Measurements from ENCODE around the gene OMP.

DNA sequence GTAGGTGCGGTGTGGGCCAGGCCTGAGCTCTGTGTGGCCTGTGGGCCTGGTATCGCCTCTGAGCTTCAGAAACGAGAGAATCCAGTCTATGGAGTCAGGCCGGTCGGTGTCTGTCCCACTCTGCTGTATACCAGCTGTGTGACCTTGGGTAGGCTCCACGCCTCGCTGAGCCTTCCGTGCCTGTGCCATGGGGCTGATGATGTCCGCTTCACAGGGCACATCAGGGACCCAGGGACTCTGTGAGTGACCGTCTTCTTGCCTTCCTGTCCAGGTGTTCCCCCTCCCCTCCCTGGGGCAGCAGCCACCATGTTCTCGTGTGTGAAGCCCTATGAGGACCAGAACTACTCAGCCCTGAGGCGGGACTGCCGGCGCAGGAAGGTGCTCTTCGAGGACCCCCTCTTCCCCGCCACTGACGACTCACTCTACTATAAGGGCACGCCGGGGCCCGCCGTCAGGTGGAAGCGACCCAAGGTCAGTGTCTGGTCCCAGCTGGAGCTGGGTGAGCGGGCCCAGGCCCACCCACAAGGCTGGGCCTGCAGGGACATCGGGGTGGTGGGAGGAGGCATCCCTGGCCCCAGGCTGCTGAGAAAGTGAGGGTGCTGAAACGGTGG is 18.0 kb upstream of the OMP start:
- no peak for TF ChIP-seq ZNF701 (tag by site-specific recombination; IDR thresholded peaks at IDR 0.05)
- TF ChIP-seq, protein P1, sequence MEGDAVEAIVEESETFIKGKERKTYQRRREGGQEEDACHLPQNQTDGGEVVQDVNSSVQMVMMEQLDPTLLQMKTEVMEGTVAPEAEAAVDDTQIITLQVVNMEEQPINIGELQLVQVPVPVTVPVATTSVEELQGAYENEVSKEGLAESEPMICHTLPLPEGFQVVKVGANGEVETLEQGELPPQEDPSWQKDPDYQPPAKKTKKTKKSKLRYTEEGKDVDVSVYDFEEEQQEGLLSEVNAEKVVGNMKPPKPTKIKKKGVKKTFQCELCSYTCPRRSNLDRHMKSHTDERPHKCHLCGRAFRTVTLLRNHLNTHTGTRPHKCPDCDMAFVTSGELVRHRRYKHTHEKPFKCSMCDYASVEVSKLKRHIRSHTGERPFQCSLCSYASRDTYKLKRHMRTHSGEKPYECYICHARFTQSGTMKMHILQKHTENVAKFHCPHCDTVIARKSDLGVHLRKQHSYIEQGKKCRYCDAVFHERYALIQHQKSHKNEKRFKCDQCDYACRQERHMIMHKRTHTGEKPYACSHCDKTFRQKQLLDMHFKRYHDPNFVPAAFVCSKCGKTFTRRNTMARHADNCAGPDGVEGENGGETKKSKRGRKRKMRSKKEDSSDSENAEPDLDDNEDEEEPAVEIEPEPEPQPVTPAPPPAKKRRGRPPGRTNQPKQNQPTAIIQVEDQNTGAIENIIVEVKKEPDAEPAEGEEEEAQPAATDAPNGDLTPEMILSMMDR (tag by site-specific recombination; IDR thresholded peaks at IDR 0.05): no peak
- no peak for TF ChIP-seq ZNF660 (tag by site-specific recombination; IDR thresholded peaks at IDR 0.05)
- no peak for TF ChIP-seq ZNF274 (IDR thresholded peaks at IDR 0.05; ENCODE audit: low read length)
- no peak for TF ChIP-seq ZNF274 (tag by site-specific recombination; IDR thresholded peaks at IDR 0.05; ENCODE audit: borderline replicate concordance)
- no peak for TF ChIP-seq IKZF3 (tag by site-specific recombination; IDR thresholded peaks at IDR 0.05)
- TF ChIP-seq, protein P2, sequence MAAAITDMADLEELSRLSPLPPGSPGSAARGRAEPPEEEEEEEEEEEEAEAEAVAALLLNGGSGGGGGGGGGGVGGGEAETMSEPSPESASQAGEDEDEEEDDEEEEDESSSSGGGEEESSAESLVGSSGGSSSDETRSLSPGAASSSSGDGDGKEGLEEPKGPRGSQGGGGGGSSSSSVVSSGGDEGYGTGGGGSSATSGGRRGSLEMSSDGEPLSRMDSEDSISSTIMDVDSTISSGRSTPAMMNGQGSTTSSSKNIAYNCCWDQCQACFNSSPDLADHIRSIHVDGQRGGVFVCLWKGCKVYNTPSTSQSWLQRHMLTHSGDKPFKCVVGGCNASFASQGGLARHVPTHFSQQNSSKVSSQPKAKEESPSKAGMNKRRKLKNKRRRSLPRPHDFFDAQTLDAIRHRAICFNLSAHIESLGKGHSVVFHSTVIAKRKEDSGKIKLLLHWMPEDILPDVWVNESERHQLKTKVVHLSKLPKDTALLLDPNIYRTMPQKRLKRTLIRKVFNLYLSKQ (tag by site-specific recombination; IDR thresholded peaks at IDR 0.05; ENCODE audit: borderline replicate concordance): no peak
- TF ChIP-seq SCRT2 (tag by site-specific recombination; IDR thresholded peaks at IDR 0.05): no peak
- TF ChIP-seq, protein P3, sequence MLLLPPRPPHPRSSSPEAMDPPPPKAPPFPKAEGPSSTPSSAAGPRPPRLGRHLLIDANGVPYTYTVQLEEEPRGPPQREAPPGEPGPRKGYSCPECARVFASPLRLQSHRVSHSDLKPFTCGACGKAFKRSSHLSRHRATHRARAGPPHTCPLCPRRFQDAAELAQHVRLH (tag by site-specific recombination; IDR thresholded peaks at IDR 0.05): no peak
- no peak for TF ChIP-seq TCF7L2 (IDR thresholded peaks at IDR 0.05; ENCODE audit: borderline replicate concordance, low read depth, low read length)
- TF ChIP-seq ZNF155 (tag by site-specific recombination; IDR thresholded peaks at IDR 0.05): no peak
- TF ChIP-seq, protein P4, sequence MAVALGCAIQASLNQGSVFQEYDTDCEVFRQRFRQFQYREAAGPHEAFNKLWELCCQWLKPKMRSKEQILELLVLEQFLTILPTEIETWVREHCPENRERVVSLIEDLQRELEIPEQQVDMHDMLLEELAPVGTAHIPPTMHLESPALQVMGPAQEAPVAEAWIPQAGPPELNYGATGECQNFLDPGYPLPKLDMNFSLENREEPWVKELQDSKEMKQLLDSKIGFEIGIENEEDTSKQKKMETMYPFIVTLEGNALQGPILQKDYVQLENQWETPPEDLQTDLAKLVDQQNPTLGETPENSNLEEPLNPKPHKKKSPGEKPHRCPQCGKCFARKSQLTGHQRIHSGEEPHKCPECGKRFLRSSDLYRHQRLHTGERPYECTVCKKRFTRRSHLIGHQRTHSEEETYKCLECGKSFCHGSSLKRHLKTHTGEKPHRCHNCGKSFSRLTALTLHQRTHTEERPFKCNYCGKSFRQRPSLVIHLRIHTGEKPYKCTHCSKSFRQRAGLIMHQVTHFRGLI (tag by site-specific recombination; IDR thresholded peaks at IDR 0.05): no peak
